Measurements from ENCODE around the gene APLP2. TPM values are rescaled to one million over a fixed set of nuclear protein-coding genes. Genes with fewer than 3 reads are reported as not detected.

Gene APLP2
- total and polyA plus RNA-seq, 2 experiments from 2014 or later, result 322 to 362 TPM

GRCh38 chr11:130096823-130097222 is 27.1 kb downstream of the APLP2 start (continued):
- TF ChIP-seq ZNF462 (CRISPR knock-in tag; IDR thresholded peaks at IDR 0.05) (no peak), ZNF114 (CRISPR knock-in tag; IDR thresholded peaks at IDR 0.05) (no peak), POLR2AphosphoS5 (IDR thresholded peaks at IDR 0.05; ENCODE audit: low read depth) (no peak), ZNF331 (CRISPR knock-in tag; IDR thresholded peaks at IDR 0.05; ENCODE audit: low read depth) (no peak), EZH2phosphoT487 (IDR thresholded peaks at IDR 0.05; ENCODE audit: unreplicated experiment) (no peak), CTCF (conservative IDR thresholded peaks at IDR 0.05; ENCODE audit: low read depth in 2 of 2) (no peak)

- Histone ChIP-seq H3K4me2 (no peak overlapping the region), H4K20me1 (replicated peaks; ENCODE audit: insufficient read depth) (peaks cover 25% of the 10 kb centered on the region), H3K27me3 (ENCODE audit: insufficient read depth) (no peaks in the 10 kb centered on the region), H2AFZ (no peak overlapping the region), H3K9me2 (ENCODE audit: insufficient read depth) (no peaks in the 10 kb centered on the region), H3K27ac (ENCODE audit: low read depth) (no peak overlapping the region), H3K79me2 (replicated peaks; ENCODE audit: insufficient read depth) (peaks cover 97% of the 10 kb centered on the region), H3K36me3 (ENCODE audit: insufficient read depth) (no peaks in the 10 kb centered on the region; the same call in 1 of the 2 replicates), H3K4me3 (no peak overlapping the region), H3F3A (replicated peaks; ENCODE audit: low read depth) (no peaks in the 10 kb centered on the region), H3K4me1 (ENCODE audit: insufficient read depth) (no peaks in the 10 kb centered on the region)
- ATAC-seq (no peak), DNase-seq (ENCODE audit: low spot score) (no peak)
- H3K36me3 Mint-ChIP-seq (ENCODE audit: low read depth), result peaks cover 10% of the 10 kb centered on the region
- peaks cover 10% of the 10 kb centered on the region for H3K9me3 Mint-ChIP-seq
- no peak overlapping the region for H3K4me3 Mint-ChIP-seq
- peaks cover 19% of the 10 kb centered on the region for H3K4me1 Mint-ChIP-seq
- H3K27ac Mint-ChIP-seq, result no peak overlapping the region
- peaks cover 4% of the 10 kb centered on the region for H3K27me3 Mint-ChIP-seq (ENCODE audit: insufficient read depth, low read depth, poor library complexity)
- TF ChIP-seq NANOG (IDR thresholded peaks at IDR 0.05; ENCODE audit: borderline replicate concordance) (no peak), ZNF331 (CRISPR knock-in tag; IDR thresholded peaks at IDR 0.05; ENCODE audit: low read depth) (no peak), ZNF114 (CRISPR knock-in tag; IDR thresholded peaks at IDR 0.05) (no peak), CTCF (conservative IDR thresholded peaks at IDR 0.05; ENCODE audit: low read depth in 2 of 2) (no peak), EZH2 (IDR thresholded peaks at IDR 0.05; ENCODE audit: low read depth, unreplicated experiment) (no peak), REST (IDR thresholded peaks at IDR 0.05; ENCODE audit: unreplicated experiment) (no peak), EZH2phosphoT487 (IDR thresholded peaks at IDR 0.05; ENCODE audit: unreplicated experiment) (no peak), JUNB (IDR thresholded peaks at IDR 0.05; ENCODE audit: unreplicated experiment) (no peak), STAT1 (IDR thresholded peaks at IDR 0.05; ENCODE audit: unreplicated experiment) (no peak)
These were observed 27.6 kb downstream of the APLP2 start for GRCh38 chr11:130097285-130097684.

Data from GM23338 (cell line).